DOHH2 (cell line): ENCODE results near the gene MAJIN.

Experiments
- H3F3A ChIP-seq: fragments of 200-600 bp; sonication (generic), shearing (Covaris generic); 2 replicates; pipeline ENCODE4 v1.6.0; 2016; ENCODE audit warnings: antibody characterized with exemption, mild to moderate bottlenecking; ENCODE audit not compliant: control insufficient read depth, insufficient read depth
- H3K27ac ChIP-seq: fragments of 200-600 bp; sonication (generic); 2 replicates; pipeline ENCODE4 v1.5.1; 2014; ENCODE audit warnings: low read depth, mild to moderate bottlenecking, low read length, moderate library complexity
- H3K27me3 ChIP-seq: fragments of 200-600 bp; sonication (generic); 2 replicates; pipeline ENCODE4 v1.6.1; 2014; ENCODE audit warnings: mild to moderate bottlenecking, low read length, mixed read lengths; ENCODE audit not compliant: control insufficient read depth
- H3K36me3 ChIP-seq: fragments of 200-600 bp; sonication (generic); 2 replicates; pipeline ENCODE4 v1.6.1; 2014; ENCODE audit warnings: mild to moderate bottlenecking, low read length, moderate library complexity, mixed read lengths; ENCODE audit not compliant: control insufficient read depth
- H3K4me1 ChIP-seq: fragments of 200-600 bp; sonication (generic); 2 replicates; pipeline ENCODE4 v1.6.1; 2014; ENCODE audit warnings: mild to moderate bottlenecking, low read length, mixed read lengths; ENCODE audit not compliant: control insufficient read depth
- H3K4me2 ChIP-seq: fragments of 200-600 bp; sonication (generic); 2 replicates; pipeline ENCODE4 v1.6.0; 2014; ENCODE audit warnings: mild to moderate bottlenecking, low read length, moderate library complexity
- H3K4me3 ChIP-seq: fragments of 200-600 bp; sonication (generic); 2 replicates; pipeline ENCODE4 v1.5.1; 2014; ENCODE audit warnings: mild to moderate bottlenecking, low read length, mixed read lengths
- H3K79me2 ChIP-seq: fragments of 200-600 bp; sonication (generic); 2 replicates; pipeline ENCODE4 v1.6.1; 2014; ENCODE audit warnings: mild to moderate bottlenecking, low read length, mixed read lengths; ENCODE audit not compliant: control insufficient read depth
- H3K9me2 ChIP-seq: fragments of 200-600 bp; sonication (generic); replicated peaks from 2 replicates; pipeline ENCODE4 v1.6.1; 2014; ENCODE audit warnings: mild to moderate bottlenecking, low read length, mixed read lengths; ENCODE audit not compliant: control insufficient read depth
- H3K9me3 ChIP-seq: fragments of 200-600 bp; sonication (generic); 2 replicates; pipeline ENCODE4 v1.6.1; 2014; ENCODE audit warnings: antibody characterized with exemption, low read length, mixed read lengths; ENCODE audit not compliant: control insufficient read depth, insufficient read depth
- H4K20me1 ChIP-seq: fragments of 200-600 bp; sonication (generic); 2 replicates; pipeline ENCODE4 v1.6.0; 2014; ENCODE audit warnings: low read depth, mild to moderate bottlenecking, antibody characterized with exemption, low read length, moderate library complexity; ENCODE audit not compliant: control insufficient read depth, insufficient read depth
- CTCF ChIP-seq: fragments of 200-600 bp; sonication (generic); IDR thresholded peaks from one replicate; pipeline ENCODE4 v1.5.1; 2014; ENCODE audit warnings: antibody characterized with exemption, mild to moderate bottlenecking, low read depth, low read length; ENCODE audit not compliant: poor library complexity, severe bottlenecking
- EZH2phosphoT487 ChIP-seq: fragments of 200-600 bp; sonication (generic); IDR thresholded peaks from 2 replicates; pipeline ENCODE4 v1.6.1; 2017; ENCODE audit warnings: borderline replicate concordance, mild to moderate bottlenecking, antibody characterized with exemption, low read length, moderate library complexity, mixed read lengths

The MAJIN gene

GRCh38 chr11:64903291-64903833, 68.5 kb downstream of the MAJIN start:
- no peak overlapping the region for H3K27ac ChIP-seq
- H3K9me3 ChIP-seq = no peaks in the 10 kb centered on the region
- no peaks in the 10 kb centered on the region for H3F3A ChIP-seq
- no peak overlapping the region for H3K4me3 ChIP-seq
- H4K20me1 ChIP-seq = no peaks in the 10 kb centered on the region
- H3K9me2 ChIP-seq = no peaks in the 10 kb centered on the region
- peaks cover 40% of the 10 kb centered on the region for H3K36me3 ChIP-seq
- no peaks in the 10 kb centered on the region for H3K79me2 ChIP-seq
- no peaks in the 10 kb centered on the region for H3K27me3 ChIP-seq
- no peaks in the 10 kb centered on the region for H3K4me1 ChIP-seq
- TF ChIP-seq EZH2phosphoT487 (no peak), CTCF (no peak)
- no peak overlapping the region for H3K4me2 ChIP-seq

GRCh38 chr11:64902102-64902900, 69.6 kb downstream of the MAJIN start:
- Histone ChIP-seq H4K20me1 (no peaks in the 10 kb centered on the region), H3K4me2 (no peak overlapping the region), H3K9me2 (no peaks in the 10 kb centered on the region), H3K27me3 (no peaks in the 10 kb centered on the region), H3K36me3 (peaks cover 39% of the 10 kb centered on the region), H3K9me3 (no peaks in the 10 kb centered on the region), H3K27ac (no peak overlapping the region), H3K4me3 (no peak overlapping the region), H3K79me2 (no peaks in the 10 kb centered on the region), H3F3A (no peaks in the 10 kb centered on the region), H3K4me1 (no peaks in the 10 kb centered on the region)
- no peak for TF ChIP-seq EZH2phosphoT487
- no peak for TF ChIP-seq CTCF

GRCh38 chr11:64900774-64901173, 71.1 kb downstream of the MAJIN start:
- Histone ChIP-seq H4K20me1 (no peaks in the 10 kb centered on the region), H3K36me3 (peaks cover 24% of the 10 kb centered on the region; the same call in 1 of the 2 replicates)

More at GRCh38 chr11:64900774-64901173, 71.1 kb downstream of the MAJIN start:
- no peaks in the 10 kb centered on the region for H3K9me3 ChIP-seq
- TF ChIP-seq CTCF (no peak), EZH2phosphoT487 (no peak)
- H3K27me3 ChIP-seq = no peaks in the 10 kb centered on the region
- no peak overlapping the region for H3K4me3 ChIP-seq
- no peak overlapping the region for H3K4me2 ChIP-seq
- H3K4me1 ChIP-seq = no peaks in the 10 kb centered on the region
- no peaks in the 10 kb centered on the region for H3F3A ChIP-seq
- no peaks in the 10 kb centered on the region for H3K79me2 ChIP-seq
- no peak overlapping the region for H3K27ac ChIP-seq
- no peaks in the 10 kb centered on the region for H3K9me2 ChIP-seq
